Left ventricle myocardium inferior (tissue), 1 donor: ENCODE data around the gene CDK15. TPM values are rescaled to one million over a fixed set of nuclear protein-coding genes. Genes with fewer than 3 reads are reported as not detected.

ENCODE experiments used
- DNase-seq: peaks from one replicate; pipeline ENCODE4 v3.0.0-alpha.2; 2020
- H3K27ac ChIP-seq: fragments of 200-600 bp; replicated peaks from 2 replicates; pipeline ENCODE4 v1.8.0; 2021
- H3K27me3 ChIP-seq: fragments of 200-600 bp; 2 replicates; pipeline ENCODE4 v1.8.0; 2021; ENCODE audit warnings: low read depth
- H3K36me3 ChIP-seq: fragments of 200-600 bp; 2 replicates; pipeline ENCODE4 v1.8.0; 2021
- H3K4me1 ChIP-seq: fragments of 200-600 bp; 2 replicates; pipeline ENCODE4 v1.8.0; 2021
- H3K4me3 ChIP-seq: fragments of 200-600 bp; 2 replicates; pipeline ENCODE4 v1.8.0; 2021; ENCODE audit warnings: mild to moderate bottlenecking, moderate library complexity
- H3K9me3 ChIP-seq: fragments of 200-600 bp; replicated peaks from 2 replicates; pipeline ENCODE4 v1.8.0; 2021
- intact Hi-C: fragments of 100-400 bp; cut with micrococcal nuclease; formaldehyde crosslinking; loops from one replicate; pipeline ENCODE4 v1.11.0; 2022
- total RNA-seq: library from RNA; stranded (reverse); fragmentation: NEBNext Ultra II Directional; extraction: Animal tissue kit (Norgen Biotek cat#: 25700); gene quantifications from one replicate; pipeline ENCODE4 v1.2.1, GENCODE V29; 2021
- TF ChIP-seq, protein P1 (sequence below): fragments of 200-600 bp; IDR thresholded peaks from 2 replicates; pipeline ENCODE4 v1.8.0; 2021; ENCODE audit warnings: antibody characterized with exemption, mild to moderate bottlenecking, borderline replicate concordance
- donor health status: DM: no; HTN: yes; CAD: no; lungs with severe emphysema.

The CDK15 gene
- total RNA-seq, 1 donor from 2014 or later: 0.16 TPM

DNA sequence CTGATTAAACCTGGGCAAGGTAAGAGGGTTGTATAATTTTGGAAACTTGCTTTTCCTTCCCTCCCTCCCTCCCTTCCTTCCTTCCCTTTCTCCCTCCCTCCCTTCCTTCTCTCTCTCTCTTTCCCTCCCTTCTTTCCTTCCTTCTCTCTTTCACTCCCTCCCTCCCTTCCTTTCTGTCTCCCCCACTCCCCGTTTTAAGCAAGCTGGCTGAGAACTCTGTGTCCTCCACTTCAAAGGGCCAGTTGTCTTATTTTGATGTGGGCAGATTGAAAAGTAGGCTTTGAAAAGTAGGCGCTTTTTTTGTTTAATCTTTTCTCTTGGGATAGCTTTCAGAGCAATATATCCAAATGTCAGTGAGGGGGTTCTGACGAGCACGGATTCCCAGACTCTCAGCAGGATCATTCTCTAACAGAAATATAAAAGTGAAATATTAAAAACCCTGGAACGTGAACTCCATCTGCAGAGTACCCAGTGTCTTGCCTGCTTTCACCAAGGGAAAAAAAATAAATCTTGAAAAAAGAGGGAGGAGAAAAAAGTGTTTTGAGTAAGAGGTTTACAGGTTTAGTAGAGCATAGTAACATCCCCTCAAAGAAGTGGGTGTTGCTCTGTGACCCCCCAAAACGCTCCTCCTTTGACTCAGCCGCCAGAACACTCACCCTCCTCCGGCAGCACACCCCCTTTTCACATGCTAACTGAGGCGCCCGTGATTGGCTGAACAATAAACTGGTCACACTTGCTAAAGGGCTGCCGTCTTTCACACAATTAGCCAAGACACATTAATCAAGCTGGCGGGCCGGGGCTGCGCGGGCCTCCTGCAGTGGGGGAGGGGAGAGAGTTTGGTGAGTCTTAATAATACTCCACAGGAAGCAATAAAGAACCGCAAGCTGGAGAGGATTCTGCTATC lies 52.2 kb downstream of the CDK15 start:
- no peak for DNase-seq

DNA sequence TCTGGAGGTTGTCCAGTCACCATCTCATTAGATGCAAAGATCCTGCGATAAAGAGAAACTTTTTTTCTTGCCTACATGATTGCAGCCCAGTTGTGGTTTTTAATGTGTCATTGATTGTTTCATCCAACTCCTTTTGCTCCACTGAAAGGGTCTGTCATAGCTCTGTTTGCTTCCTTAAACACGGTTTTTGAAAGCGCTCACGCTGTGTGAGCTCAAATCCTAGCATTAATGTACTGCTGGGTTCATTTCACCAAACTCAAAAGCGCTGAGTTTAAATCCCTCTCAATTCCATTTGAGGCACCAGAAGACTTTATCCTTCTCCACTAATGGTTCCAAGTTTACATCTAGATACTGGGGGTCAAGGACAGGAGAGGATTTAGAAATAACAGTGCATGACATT lies 53.6 kb downstream of the CDK15 start:
- Histone ChIP-seq H3K4me1 (peaks cover 4% of the 10 kb centered on the region), H3K27me3 (peaks cover 66% of the 10 kb centered on the region), H3K36me3 (no peaks in the 10 kb centered on the region), H3K27ac (no peak overlapping the region), H3K9me3 (no peaks in the 10 kb centered on the region), H3K4me3 (no peak overlapping the region)
- no peak for DNase-seq
- TF ChIP-seq, protein P1, sequence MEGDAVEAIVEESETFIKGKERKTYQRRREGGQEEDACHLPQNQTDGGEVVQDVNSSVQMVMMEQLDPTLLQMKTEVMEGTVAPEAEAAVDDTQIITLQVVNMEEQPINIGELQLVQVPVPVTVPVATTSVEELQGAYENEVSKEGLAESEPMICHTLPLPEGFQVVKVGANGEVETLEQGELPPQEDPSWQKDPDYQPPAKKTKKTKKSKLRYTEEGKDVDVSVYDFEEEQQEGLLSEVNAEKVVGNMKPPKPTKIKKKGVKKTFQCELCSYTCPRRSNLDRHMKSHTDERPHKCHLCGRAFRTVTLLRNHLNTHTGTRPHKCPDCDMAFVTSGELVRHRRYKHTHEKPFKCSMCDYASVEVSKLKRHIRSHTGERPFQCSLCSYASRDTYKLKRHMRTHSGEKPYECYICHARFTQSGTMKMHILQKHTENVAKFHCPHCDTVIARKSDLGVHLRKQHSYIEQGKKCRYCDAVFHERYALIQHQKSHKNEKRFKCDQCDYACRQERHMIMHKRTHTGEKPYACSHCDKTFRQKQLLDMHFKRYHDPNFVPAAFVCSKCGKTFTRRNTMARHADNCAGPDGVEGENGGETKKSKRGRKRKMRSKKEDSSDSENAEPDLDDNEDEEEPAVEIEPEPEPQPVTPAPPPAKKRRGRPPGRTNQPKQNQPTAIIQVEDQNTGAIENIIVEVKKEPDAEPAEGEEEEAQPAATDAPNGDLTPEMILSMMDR: no peak
- intact Hi-C loops: loop anchor here (2.0 to 10.0 kb wide), 2 partner anchors 195 to 319 kb away; no protein-coding TSS in a partner anchor

More for the DNA sequence above, 52.2 kb downstream of the CDK15 start:
- no peaks in the 10 kb centered on the region for H3K36me3 ChIP-seq
- H3K9me3 ChIP-seq: no peaks in the 10 kb centered on the region
- no peak overlapping the region for H3K27ac ChIP-seq
- intact Hi-C loops: no loop called here
- H3K4me1 ChIP-seq: peaks cover 4% of the 10 kb centered on the region
- no peak overlapping the region for H3K4me3 ChIP-seq
- TF ChIP-seq, protein P1: no peak
- peaks cover 52% of the 10 kb centered on the region for H3K27me3 ChIP-seq

DNA sequence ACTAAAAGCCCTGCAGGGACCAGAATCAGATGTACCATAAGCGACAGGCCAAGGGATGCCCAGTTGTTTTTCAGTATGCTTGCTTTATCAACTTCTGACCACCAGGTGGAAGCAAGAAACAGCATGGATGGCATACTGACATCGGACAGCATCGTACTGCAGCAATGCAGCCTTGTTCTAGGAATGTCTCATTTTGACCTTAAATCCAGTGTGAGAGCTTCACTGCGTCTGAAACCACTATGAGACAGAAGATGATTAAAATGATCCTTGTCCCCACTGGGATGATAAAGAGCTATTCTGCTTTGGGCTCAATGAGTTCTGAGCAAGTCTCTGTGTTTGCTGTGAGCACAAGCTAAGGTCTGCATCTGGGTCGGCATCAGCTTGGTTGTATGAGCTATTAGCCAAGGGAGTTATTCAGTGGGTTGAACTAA lies 54.3 kb downstream of the CDK15 start:
- H3K9me3 ChIP-seq: no peaks in the 10 kb centered on the region
- H3K4me1 ChIP-seq: peaks cover 4% of the 10 kb centered on the region
- no peak overlapping the region for H3K27ac ChIP-seq
- H3K27me3 ChIP-seq: peaks cover 72% of the 10 kb centered on the region
- no peaks in the 10 kb centered on the region for H3K36me3 ChIP-seq
- no peak for DNase-seq
- intact Hi-C loops: loop anchor here (2.0 to 10.0 kb wide), 2 partner anchors 194 to 318 kb away; no protein-coding TSS in a partner anchor
- no peak overlapping the region for H3K4me3 ChIP-seq
- TF ChIP-seq, protein P1: peak; percentile 86

DNA sequence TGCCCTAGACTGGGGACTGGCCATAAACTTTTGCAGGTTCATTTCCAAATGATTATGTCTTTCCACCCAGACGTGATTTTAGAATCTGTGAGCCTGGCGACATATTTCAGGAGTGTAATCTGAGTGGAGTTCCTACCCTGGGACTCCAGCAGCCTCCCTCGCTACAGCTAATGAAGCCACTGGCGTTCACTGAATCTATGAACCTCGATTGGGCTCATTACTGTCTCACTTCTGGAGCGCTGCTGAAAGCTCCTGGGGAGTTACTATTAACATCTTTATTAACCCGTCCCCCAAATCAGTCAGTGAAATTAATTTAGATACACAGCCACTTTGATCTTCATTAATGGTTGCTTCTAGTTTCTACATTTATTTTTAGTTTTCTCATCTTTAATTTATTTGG lies 56.5 kb downstream of the CDK15 start:
- H3K27me3 ChIP-seq: peaks cover 64% of the 10 kb centered on the region
- no peak overlapping the region for H3K27ac ChIP-seq
- no peaks in the 10 kb centered on the region for H3K9me3 ChIP-seq
- DNase-seq: no peak
- peaks cover 4% of the 10 kb centered on the region for H3K4me1 ChIP-seq
- TF ChIP-seq, protein P1: no peak
- intact Hi-C loops: loop anchor here (10.0 kb wide), 1 partner anchor 192 kb away; no protein-coding TSS in a partner anchor
- H3K36me3 ChIP-seq: no peaks in the 10 kb centered on the region
- H3K4me3 ChIP-seq: no peak overlapping the region

DNA sequence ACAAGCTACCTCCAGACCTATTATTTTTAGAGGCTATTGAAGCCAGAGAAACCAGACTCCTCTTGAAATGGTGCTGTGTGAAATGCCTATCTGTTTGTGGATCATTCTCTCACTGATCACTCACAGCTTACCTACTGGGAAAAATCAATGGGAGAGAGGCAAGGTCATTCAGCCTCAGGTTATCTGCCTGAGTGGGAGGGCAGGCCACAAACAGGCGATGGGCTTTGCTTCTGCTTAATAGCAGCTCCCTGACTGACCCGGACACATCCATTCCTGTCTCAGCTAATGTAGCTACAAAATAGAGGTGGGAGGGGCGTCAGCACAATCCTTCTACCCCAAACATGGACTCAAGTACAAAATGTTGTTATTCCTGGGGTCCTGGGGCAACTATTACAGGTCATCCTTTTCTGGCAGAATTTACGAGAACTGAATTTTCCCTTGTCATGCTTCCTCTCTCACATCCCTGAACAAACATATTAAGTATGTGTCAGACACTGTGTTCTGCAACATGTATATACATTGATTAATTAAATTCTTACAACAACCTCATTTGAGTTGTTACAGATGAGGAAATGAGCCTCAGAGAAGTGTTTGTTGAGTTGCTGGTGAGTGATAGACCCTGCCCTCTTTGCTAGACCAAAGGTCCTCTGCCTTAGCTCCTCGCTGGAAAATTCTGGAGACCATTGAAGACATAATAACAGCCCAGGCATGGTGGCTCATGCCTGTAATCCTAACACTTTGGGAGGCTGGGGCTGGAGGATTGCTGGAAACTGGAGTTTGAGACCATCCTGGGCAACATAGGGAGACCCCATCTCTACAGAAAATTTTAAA lies 60.5 kb downstream of the CDK15 start:
- Histone ChIP-seq H3K27me3 (peaks cover 34% of the 10 kb centered on the region), H3K36me3 (no peaks in the 10 kb centered on the region), H3K27ac (no peak overlapping the region), H3K4me1 (no peaks in the 10 kb centered on the region), H3K9me3 (no peaks in the 10 kb centered on the region), H3K4me3 (no peak overlapping the region)
- no peak for DNase-seq
- TF ChIP-seq, protein P1: no peak
- intact Hi-C loops: loop anchor here (10.0 kb wide), 1 partner anchor 188 kb away; no protein-coding TSS in a partner anchor
